NCI-H1105 treated with DMSO at 0.1 percent for 48 hours (cell line): ENCODE measurements around the gene LHX1.

ENCODE experiments used
- DNase-seq: peaks from one replicate; lab custom pipeline; 2025; lab: John Stamatoyannopoulos, UW

LHX1 gene

DNA sequence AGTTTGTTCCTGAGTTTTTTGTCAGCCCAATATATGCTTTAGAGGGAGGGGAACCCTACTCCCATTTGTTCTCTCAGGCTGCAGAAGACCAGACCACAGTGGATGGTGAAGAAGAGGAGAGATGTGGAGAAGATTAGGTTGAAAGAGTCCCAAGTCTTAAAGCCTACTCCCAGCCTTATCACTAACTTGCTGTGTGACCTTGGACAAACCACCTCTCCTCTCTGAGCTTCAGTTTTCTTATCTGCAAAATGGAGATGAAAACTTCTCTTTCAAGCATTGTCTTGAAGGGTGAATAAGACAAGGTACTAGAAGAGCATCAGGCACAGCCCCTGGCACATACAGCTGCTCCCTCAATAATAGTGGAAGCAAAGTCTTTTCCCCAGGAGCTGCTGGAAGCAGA lies 15.1 kb upstream of the LHX1 start:
- no peak for DNase-seq

GRCh38 chr17:36923814-36924221 lies 13.5 kb upstream of the LHX1 start:
- no peak for DNase-seq

GRCh38 chr17:36926226-36926625 lies 11.0 kb upstream of the LHX1 start:
- DNase-seq: no peak

- no peak for DNase-seq
Measured at GRCh38 chr17:36926701-36927100, 10.6 kb upstream of the LHX1 start.

- no peak for DNase-seq
Measured at GRCh38 chr17:36928471-36929345, 8.6 kb upstream of the LHX1 start.

DNA sequence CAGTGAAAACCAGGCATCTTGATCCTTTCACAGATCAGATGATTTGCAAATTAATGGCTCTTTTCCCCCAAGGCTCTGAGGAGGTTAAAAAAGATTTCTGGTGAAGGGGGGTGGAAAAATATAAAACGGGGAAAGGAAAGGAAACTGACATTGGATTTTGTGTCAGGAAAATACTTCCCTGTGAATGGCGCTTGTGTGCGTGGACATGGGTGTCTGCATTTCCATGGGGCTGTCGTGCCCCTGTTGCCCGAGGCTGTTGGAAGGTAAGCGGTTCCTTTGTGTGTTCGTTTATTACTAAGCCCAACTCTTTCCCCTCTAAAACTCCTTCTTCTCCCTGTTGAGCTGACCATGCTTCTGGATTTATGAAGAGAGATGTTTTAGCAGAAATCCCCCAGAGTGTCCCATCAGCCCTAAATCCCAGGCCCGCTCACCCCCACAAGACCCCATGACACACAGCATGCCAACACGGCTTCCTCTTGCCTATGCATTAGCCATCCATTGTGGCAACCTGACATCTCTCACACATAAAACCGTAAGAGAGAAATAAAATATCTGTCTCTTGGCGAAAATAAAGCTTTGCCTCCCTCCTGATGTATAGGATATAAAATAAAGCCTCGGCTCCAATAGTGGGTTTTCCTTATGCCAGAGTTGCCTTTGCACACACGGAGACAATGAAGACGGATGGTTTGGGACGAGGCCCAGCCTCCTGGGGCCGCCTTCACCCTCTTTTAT lies 7.3 kb upstream of the LHX1 start:
- no peak for DNase-seq

- no peak for DNase-seq
Measured at GRCh38 chr17:36930583-36930900, 6.7 kb upstream of the LHX1 start.

GRCh38 chr17:36931096-36931696 lies 6.1 kb upstream of the LHX1 start:
- no peak for DNase-seq

- peak; percentile 57 for DNase-seq
Measured at GRCh38 chr17:36931697-36932382, 5.4 kb upstream of the LHX1 start.

- no peak for DNase-seq
Measured at GRCh38 chr17:36932383-36932693, 4.9 kb upstream of the LHX1 start.

DNA sequence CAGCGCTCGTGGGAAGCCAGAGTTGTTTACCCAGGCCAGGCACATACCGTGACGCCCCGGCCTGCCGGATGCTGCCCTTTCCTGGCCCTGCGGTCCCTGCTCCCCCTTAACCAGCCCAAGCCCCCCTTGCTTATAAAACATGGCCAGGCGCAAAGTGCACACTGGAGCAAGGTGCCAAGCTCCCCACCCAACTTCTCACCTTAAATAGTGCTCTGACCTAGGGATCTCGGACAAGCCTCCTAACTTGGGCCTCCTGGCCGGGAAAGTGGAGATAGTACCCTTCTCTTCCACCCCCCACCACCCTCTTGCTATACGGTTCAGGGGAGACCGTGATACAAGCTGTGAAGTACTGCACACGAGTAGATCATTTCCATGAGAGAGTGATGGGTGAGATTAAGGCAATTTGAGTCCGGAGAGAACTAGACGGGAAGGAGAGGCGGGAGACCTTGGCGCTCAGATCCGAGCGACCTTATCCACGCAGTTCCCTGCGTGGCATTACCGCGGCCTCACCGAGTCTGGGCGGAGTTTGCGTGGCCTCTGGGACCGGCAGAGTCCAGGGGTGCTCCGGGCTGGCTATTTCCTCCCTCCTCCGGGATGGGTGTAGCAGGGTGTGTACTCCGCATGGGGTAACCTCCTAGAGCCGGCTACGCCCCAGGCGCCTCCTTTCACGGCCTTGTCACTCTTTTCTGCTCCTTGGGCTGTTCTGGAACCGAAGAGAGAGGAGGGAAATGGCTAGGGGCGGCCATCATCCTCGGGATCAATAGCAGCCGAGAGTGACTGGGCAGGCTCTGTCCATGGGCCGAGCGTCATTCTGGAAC lies 4.4 kb upstream of the LHX1 start:
- no peak for DNase-seq

- DNase-seq: no peak
Measured at GRCh38 chr17:36933512-36934143, 3.6 kb upstream of the LHX1 start.

- no peak for DNase-seq
Measured at GRCh38 chr17:36934144-36934691, 3.1 kb upstream of the LHX1 start.

DNA sequence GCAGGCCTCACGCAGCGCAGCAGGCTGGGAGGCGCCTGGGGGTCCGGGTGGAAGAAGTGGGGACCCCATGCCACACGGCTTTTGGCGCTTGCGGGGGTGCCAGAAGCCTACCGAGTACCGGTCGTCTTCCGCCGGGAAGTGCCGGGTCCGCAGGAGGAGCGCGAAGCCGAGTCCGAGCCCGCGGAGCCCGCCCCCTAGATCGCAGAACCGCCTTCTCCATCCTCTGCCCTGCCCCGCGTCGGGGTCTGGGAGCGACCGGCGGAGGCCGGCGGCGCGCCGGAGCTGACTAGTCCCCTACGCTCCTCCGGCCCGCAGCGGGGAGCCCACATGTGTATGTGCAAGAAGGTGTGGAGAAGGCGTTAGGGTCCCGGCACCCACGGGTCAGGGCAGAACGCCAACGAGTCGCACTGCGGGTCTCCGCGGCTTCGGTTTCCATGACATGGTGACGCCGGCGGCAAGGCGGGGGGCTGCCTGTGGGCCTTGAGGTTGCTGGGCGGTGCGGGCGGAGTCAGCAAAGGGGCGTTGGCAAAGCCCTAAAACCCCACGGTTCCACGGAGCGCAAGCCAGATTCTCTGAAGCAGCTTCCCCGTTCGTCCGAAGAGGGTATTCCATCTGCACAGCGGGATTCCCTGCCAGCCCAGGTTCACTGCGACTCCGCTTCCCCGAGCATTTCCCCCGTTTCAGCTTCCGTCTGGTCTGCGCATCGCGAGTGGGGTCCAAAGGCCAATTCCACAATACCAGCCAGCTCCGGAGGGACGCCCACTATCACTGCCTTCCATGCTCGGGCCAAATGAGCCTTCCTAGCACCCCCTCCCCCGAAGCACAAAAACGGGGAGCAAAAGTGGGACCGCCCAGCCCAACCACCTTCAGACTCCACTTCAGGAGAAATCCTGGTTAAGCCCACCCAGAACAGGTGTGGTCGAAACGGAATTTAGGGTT lies 2.3 kb upstream of the LHX1 start:
- no peak for DNase-seq

- DNase-seq: no peak
Measured at GRCh38 chr17:36935671-36936454, 1.4 kb upstream of the LHX1 start.

DNA sequence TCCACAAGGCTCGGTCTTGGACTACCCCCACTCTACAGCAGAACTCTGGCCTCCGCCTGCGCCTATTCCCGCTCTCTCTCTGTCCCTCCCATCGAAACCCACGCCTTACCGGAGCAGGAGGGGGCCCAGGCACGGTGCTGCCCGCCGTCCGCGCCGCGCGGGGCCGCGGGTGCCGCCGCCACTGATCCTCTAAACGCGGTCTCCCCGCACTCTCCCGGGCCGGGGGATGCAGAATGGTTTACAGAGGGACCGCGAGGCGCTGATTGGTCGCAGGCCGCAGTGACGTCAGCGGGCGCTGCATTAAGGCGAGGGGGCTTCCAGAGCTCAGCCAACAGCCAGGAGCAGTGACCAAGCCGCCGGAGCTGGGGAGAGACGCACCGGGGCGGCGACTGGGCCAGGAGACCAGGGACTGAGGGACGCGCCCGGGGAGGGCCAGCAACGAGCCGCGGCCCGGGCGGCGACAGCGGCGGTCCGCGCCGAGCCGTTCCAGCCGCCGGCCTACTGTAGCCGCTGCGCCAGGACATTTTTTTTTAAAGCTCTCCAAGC lies 747 bp upstream of the LHX1 start:
- DNase-seq: peak; percentile 32

GRCh38 chr17:36937959-36938565 lies 787 bp downstream of the LHX1 start:
- DNase-seq: peak; percentile 30

DNA sequence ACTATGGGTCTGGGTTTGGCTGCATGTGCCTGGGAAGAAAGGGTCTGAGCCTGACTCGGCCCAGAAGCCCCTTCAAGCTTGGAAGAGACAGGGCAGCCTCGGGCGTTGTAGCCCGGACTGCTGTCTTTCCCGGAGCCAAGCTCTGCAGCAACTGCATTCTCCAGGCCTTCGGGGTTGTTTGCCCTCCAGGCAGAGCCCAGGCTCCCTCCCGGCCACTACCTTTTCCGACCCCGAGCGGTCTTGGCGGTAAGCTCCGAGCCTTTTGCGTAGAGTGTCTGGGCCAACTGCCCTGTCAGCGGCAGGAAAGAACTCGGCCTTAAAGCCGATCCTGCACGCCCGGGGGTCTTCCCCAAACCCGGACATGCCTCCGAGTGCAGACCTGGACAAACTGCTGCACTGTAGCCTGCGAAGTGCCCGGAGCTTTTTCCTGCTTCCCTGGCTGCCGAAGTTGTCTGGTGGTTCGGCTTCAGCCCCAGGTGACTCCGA lies 1.3 kb downstream of the LHX1 start:
- no peak for DNase-seq
